GM21360 (cell line): ENCODE results near the gene ZNF26.
"Not testable (repeated sequence)": the region's sequence is repeated elsewhere in the genome, so short reads cannot be mapped to it uniquely, and the experiment has no call there.

Experiments
- ATAC-seq: cut with Tn5 transposase; IDR thresholded peaks from one replicate; pipeline ENCODE4 v1.9.1; 2021; ENCODE audit warnings: mild to moderate bottlenecking, moderate library complexity; ENCODE audit not compliant: unreplicated experiment

ZNF26 gene

GRCh38 chr12:132955094-132956010, 30.8 kb upstream of the ZNF26 start:
- ATAC-seq = peak; percentile 28

- ATAC-seq = peak; percentile 93
Measured at GRCh38 chr12:132956011-132956788, 30.0 kb upstream of the ZNF26 start, which contains the start of gene ZNF605. ZNF605 (minus strand) TSS chr12:132956306; CDS start chr12:132945635, 10,671 bp downstream.

GRCh38 chr12:132961790-132962189, 24.4 kb upstream of the ZNF26 start:
- ATAC-seq = not testable (repeated sequence)

GRCh38 chr12:132963947-132964346, 22.2 kb upstream of the ZNF26 start:
- ATAC-seq = not testable (repeated sequence)

- ATAC-seq = no peak
Measured at GRCh38 chr12:132965796-132966195, 20.4 kb upstream of the ZNF26 start.

GRCh38 chr12:132966676-132967415, 19.3 kb upstream of the ZNF26 start:
- no peak for ATAC-seq

GRCh38 chr12:132967736-132968135, 18.4 kb upstream of the ZNF26 start:
- ATAC-seq = no peak

- ATAC-seq = no peak
Measured at GRCh38 chr12:132972374-132972773, 13.8 kb upstream of the ZNF26 start.

GRCh38 chr12:132976870-132977269, 9.3 kb upstream of the ZNF26 start:
- ATAC-seq = not testable (repeated sequence)

GRCh38 chr12:132986885-132987225, 688 bp downstream of the ZNF26 start:
- ATAC-seq = no peak

GRCh38 chr12:132998741-132999140, 12.6 kb downstream of the ZNF26 start:
- ATAC-seq = no peak

GRCh38 chr12:133010657-133011297, 24.6 kb downstream of the ZNF26 start:
- ATAC-seq = no peak

GRCh38 chr12:133023566-133023965, 37.4 kb downstream of the ZNF26 start:
- ATAC-seq = no peak

- ATAC-seq = no peak
Measured at GRCh38 chr12:133026996-133027395, 40.8 kb downstream of the ZNF26 start.

GRCh38 chr12:133037207-133038005, 51.2 kb downstream of the ZNF26 start, which contains the start of gene ZNF84:
ZNF84 (plus strand) TSS chr12:133037509; CDS start chr12:133041468, 3,959 bp downstream.
- peak; percentile 90 for ATAC-seq

GRCh38 chr12:133038118-133038709, 52.0 kb downstream of the ZNF26 start:
- no peak for ATAC-seq

GRCh38 chr12:133046698-133047097, 60.5 kb downstream of the ZNF26 start:
- ATAC-seq = no peak

GRCh38 chr12:133057446-133057845, 71.3 kb downstream of the ZNF26 start:
- ATAC-seq = no peak
